Epithelial cell of prostate (primary cell): Measurements from ENCODE around the gene TNPO3.
"Not testable (repeated sequence)": the region's sequence is repeated elsewhere in the genome, so short reads cannot be mapped to it uniquely, and the experiment has no call there.

ENCODE experiments used
- DNase-seq: peaks from one replicate; pipeline ENCODE4 v3.0.0-alpha.2; 2011; ENCODE audit warnings: low read depth, low spot score
- H3K27ac ChIP-seq: fragments of 450-650 bp; 2 replicates; pipeline ENCODE4 v1.5.1; 2017; ENCODE audit warnings: mild to moderate bottlenecking

The TNPO3 gene

GRCh38 chr7:129021656-129022055 lies 33.3 kb downstream of the TNPO3 start:
- no peak overlapping the region for H3K27ac ChIP-seq
- no peak for DNase-seq

GRCh38 chr7:129017933-129018538 lies 36.9 kb downstream of the TNPO3 start:
- H3K27ac ChIP-seq = no peak overlapping the region
- DNase-seq = no peak

- H3K27ac ChIP-seq = no peak overlapping the region
- no peak for DNase-seq
Observed at GRCh38 chr7:129017264-129017663, 37.6 kb downstream of the TNPO3 start.

GRCh38 chr7:129014501-129015101 lies 40.3 kb downstream of the TNPO3 start:
- H3K27ac ChIP-seq = no peak overlapping the region
- DNase-seq = no peak

- H3K27ac ChIP-seq = no peak overlapping the region
- DNase-seq = no peak
Observed at GRCh38 chr7:129013048-129013724, 41.7 kb downstream of the TNPO3 start.

GRCh38 chr7:129012641-129013040 lies 42.3 kb downstream of the TNPO3 start:
- H3K27ac ChIP-seq = no peak overlapping the region
- DNase-seq = no peak

GRCh38 chr7:129010075-129010474 lies 44.8 kb downstream of the TNPO3 start:
- no peak overlapping the region for H3K27ac ChIP-seq
- DNase-seq = no peak

GRCh38 chr7:129009437-129009836 lies 45.5 kb downstream of the TNPO3 start:
- H3K27ac ChIP-seq = no peak overlapping the region
- DNase-seq = no peak

- DNase-seq = no peak
- H3K27ac ChIP-seq = no peak overlapping the region
Observed at GRCh38 chr7:129008645-129009414, 46.1 kb downstream of the TNPO3 start.

GRCh38 chr7:129007572-129007971 lies 47.3 kb downstream of the TNPO3 start:
- no peak overlapping the region for H3K27ac ChIP-seq
- no peak for DNase-seq

- no peak for DNase-seq
- H3K27ac ChIP-seq = no peak overlapping the region
Observed at GRCh38 chr7:129006636-129007414, 48.1 kb downstream of the TNPO3 start.

GRCh38 chr7:129005186-129005585 lies 49.7 kb downstream of the TNPO3 start:
- no peak for DNase-seq
- H3K27ac ChIP-seq = no peak overlapping the region

GRCh38 chr7:128997181-128997580 lies 57.7 kb downstream of the TNPO3 start:
- DNase-seq = no peak
- no peak overlapping the region for H3K27ac ChIP-seq

- not testable (repeated sequence) for DNase-seq
Observed at GRCh38 chr7:128994560-128994959, 60.4 kb downstream of the TNPO3 start.

GRCh38 chr7:128993419-128993818 lies 61.5 kb downstream of the TNPO3 start:
- no peak overlapping the region for H3K27ac ChIP-seq
- no peak for DNase-seq

More at GRCh38 chr7:128994560-128994959, 60.4 kb downstream of the TNPO3 start:
- H3K27ac ChIP-seq = not testable (repeated sequence)

GRCh38 chr7:128989961-128990360 lies 65.0 kb downstream of the TNPO3 start:
- no peak overlapping the region for H3K27ac ChIP-seq
- no peak for DNase-seq

GRCh38 chr7:128988372-128988771 lies 66.5 kb downstream of the TNPO3 start:
- no peak overlapping the region for H3K27ac ChIP-seq
- DNase-seq = no peak

GRCh38 chr7:128986609-128987008 lies 68.3 kb downstream of the TNPO3 start:
- no peak overlapping the region for H3K27ac ChIP-seq
- no peak for DNase-seq

GRCh38 chr7:128985660-128986059 lies 69.3 kb downstream of the TNPO3 start:
- H3K27ac ChIP-seq = no peak overlapping the region
- no peak for DNase-seq

- H3K27ac ChIP-seq = no peak overlapping the region
- no peak for DNase-seq
Observed at GRCh38 chr7:128982105-128982504, 72.8 kb downstream of the TNPO3 start.
